ENCODE results near the gene FAM161B.
A peak's percentile ranks its signal among the peaks of the same experiment; 100 is the strongest.
"Not testable (repeated sequence)": the region's sequence is repeated elsewhere in the genome, so short reads cannot be mapped to it uniquely, and the experiment has no call there.

Gene FAM161B

GRCh38 chr14:73949752-73950734 is at the start of gene FAM161B, which contains the start of gene COQ6:
Gene FAM161B (minus strand): TSS chr14:73950094. CDS start chr14:73950026, 68 bp downstream.
Gene COQ6 (plus strand): TSS chr14:73950302. CDS start chr14:73950333, 31 bp downstream.
- peak; percentile 99 for DNase-seq

- DNase-seq: no peak
These were observed 48.8 kb upstream of the FAM161B start for GRCh38 chr14:73998726-73999125.

- no peak for DNase-seq
These were observed 48.1 kb upstream of the FAM161B start for GRCh38 chr14:73997944-73998447.

GRCh38 chr14:73997108-73997943 is 47.4 kb upstream of the FAM161B start:
- DNase-seq: no peak

GRCh38 chr14:73996731-73997107 is 46.8 kb upstream of the FAM161B start:
- DNase-seq: no peak

GRCh38 chr14:73995977-73996378 is 46.1 kb upstream of the FAM161B start:
- DNase-seq: no peak

GRCh38 chr14:73994926-73995325 is 45.0 kb upstream of the FAM161B start:
- DNase-seq: not testable (repeated sequence)

GRCh38 chr14:73991092-73991491 is 41.2 kb upstream of the FAM161B start:
- no peak for DNase-seq

- DNase-seq: not testable (repeated sequence)
These were observed 38.8 kb upstream of the FAM161B start for GRCh38 chr14:73988656-73989055.

- no peak for DNase-seq
These were observed 38.2 kb upstream of the FAM161B start for GRCh38 chr14:73988065-73988464.

GRCh38 chr14:73977896-73978295 is 28.0 kb upstream of the FAM161B start:
- DNase-seq: no peak

- no peak for DNase-seq
These were observed 26.2 kb upstream of the FAM161B start for GRCh38 chr14:73976125-73976524.

GRCh38 chr14:73973497-73973896 is 23.6 kb upstream of the FAM161B start:
- no peak for DNase-seq

- DNase-seq: no peak
These were observed 19.0 kb upstream of the FAM161B start for GRCh38 chr14:73968885-73969284.

- no peak for DNase-seq
These were observed 15.3 kb upstream of the FAM161B start for GRCh38 chr14:73965216-73965615.

- no peak for DNase-seq
These were observed 11.3 kb upstream of the FAM161B start for GRCh38 chr14:73961192-73961591.

GRCh38 chr14:73958591-73958990 is 8.7 kb upstream of the FAM161B start:
- DNase-seq: no peak

- DNase-seq: no peak
These were observed 5.8 kb upstream of the FAM161B start for GRCh38 chr14:73955674-73956073.

GRCh38 chr14:73953731-73954130 is 3.8 kb upstream of the FAM161B start:
- DNase-seq: no peak

GRCh38 chr14:73945159-73945670 is 4.7 kb downstream of the FAM161B start:
- DNase-seq: no peak

- no peak for DNase-seq
These were observed 5.3 kb downstream of the FAM161B start for GRCh38 chr14:73944432-73945158.

- no peak for DNase-seq
These were observed 6.8 kb downstream of the FAM161B start for GRCh38 chr14:73943083-73943482.
